Left colon (tissue), 2 donors: Measurements from ENCODE around the gene DLGAP4. TPM values are rescaled to one million over a fixed set of nuclear protein-coding genes. Genes with fewer than 3 reads are reported as not detected.
A peak's percentile ranks its signal among the peaks of the same experiment; 100 is the strongest.

Experiments
- ATAC-seq: fragments of 200-7000 bp; cut with Tn5 transposase; one replicate; pipeline ENCODE4 v1.9.1; 2020; ENCODE audit warnings: mild to moderate bottlenecking, moderate library complexity
- DNase-seq, 2 donors: peaks; one replicate each; pipeline ENCODE4 v3.0.0-alpha.2; 2020
- intact Hi-C, 2 donors: fragments of 100-400 bp; cut with DNase I in 1 of 2; cut with micrococcal nuclease in 1 of 2; formaldehyde crosslinking; loops; one replicate each; pipeline versions ENCODE4 v1.11.2 to v1.14.0; 2022; cut with DNase I, micrococcal nuclease
- total RNA-seq, 2 donors: library from RNA; stranded (reverse); fragmentation: NEBNext Ultra II Directional; extraction: Animal tissue kit (Norgen Biotek cat#: 25700); gene quantifications; one replicate each; pipeline ENCODE4 v1.2.1, GENCODE V29; 2021
- donor health status: DM: no; HTN: no; CAD: no.
- donor health status: DM: yes; HTN: yes; CAD: no.

DLGAP4 gene
- total RNA-seq, 2 donors from 2014 or later: 39.2 to 47.4 TPM

DNA sequence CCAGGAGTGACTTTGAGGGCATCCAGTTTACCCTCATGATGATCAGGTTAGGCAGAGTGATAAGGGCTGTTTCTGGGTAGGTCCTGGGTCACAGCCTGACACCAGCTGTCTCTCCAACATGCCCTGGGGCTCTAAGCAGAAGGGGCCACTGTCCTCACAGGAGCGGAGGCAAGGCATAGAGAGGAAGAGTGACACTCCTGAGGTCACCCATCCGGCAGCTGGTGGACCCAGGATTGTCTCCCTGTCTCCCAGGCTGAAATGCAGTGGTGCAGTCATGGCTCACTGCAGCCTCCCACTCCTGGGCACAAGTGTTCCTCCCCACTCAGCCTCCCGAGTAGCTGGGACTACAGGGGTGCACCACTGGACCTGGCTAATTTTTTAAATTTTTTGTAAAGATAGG lies 12.0 kb downstream of the DLGAP4 start:
- ATAC-seq (no peak), DNase-seq (peak in 1 of 2 donors; percentile 15)
- intact Hi-C loops: no loop called here

DNA sequence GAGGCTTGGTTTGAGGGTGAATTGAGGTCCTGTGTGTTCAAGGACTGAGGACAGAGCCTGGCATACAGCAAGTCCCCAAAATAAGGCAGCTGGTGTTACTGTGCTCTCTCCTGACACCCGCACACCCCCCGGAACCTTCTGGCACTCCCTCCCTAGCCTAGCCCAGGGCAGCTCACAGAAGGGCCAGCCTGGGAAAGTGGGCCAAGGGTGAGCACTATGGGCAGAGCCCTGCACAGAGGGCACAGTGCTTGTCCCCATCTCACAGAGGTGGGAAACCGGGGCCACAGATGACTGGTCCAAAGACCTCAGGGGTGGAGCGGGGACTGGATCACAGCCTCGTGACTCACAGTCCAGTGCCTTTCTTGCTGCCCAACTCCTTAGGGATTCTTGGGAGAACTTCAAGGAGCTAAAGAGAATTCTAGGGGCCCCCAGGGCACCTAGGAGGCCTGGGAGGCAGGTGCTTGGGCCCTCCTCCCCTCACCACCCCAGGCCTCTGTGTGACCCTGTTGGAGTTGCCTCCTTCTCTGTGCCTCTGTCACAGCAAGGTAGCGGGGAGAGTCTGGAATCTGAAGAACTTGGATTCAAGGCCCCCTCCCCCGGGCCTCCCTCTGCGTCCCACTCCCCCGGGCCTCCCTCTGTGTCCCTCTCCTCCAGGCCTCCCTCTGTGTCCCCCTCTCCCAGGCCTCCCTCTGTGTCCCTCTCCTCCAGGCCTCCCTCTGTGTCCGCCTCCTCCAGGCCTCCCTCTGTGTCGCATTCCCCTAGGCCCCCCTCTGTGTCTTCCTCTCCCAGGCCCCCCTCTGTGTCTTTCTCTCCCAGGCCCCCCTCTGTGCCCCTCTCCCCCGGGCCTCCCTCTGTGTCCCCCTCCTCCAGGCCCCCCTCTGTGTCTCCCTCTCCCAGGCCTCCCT lies 13.5 kb downstream of the DLGAP4 start:
- DNase-seq: peak in 1 of 2 donors; percentile 16
- ATAC-seq: no peak
- intact Hi-C loops: no loop called here

DNA sequence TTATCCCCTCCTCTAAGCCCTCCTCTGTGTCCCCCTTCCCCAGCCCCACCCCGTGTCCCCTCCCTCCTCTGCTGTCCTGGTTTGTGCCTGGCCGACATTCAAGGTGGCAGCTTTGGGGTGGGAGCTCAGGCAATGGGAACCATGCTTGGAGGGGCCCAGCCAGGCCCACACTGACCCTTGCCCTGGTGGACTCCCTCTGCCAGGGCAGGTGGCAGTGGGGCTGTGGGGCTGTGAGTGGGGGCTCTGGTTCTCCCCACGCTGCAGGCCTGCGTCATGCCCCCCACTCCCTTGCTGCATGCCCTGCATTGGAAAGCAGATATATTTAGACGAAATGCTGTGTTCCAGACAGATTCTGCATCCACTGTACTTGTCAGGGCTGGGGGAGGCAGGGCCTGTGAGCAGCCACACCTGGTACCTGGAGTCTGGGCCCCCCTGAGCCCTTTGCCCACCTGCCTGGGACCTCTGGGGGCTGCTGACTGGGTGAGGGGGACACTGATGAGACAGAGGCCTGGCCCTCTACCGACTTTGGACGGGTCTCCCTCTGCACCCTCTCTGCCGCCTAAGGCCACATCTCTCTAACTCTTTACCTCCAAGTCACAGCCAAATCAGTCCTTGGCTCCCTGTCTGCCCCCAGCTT lies 14.2 kb downstream of the DLGAP4 start:
- intact Hi-C loops: no loop called here

DNA sequence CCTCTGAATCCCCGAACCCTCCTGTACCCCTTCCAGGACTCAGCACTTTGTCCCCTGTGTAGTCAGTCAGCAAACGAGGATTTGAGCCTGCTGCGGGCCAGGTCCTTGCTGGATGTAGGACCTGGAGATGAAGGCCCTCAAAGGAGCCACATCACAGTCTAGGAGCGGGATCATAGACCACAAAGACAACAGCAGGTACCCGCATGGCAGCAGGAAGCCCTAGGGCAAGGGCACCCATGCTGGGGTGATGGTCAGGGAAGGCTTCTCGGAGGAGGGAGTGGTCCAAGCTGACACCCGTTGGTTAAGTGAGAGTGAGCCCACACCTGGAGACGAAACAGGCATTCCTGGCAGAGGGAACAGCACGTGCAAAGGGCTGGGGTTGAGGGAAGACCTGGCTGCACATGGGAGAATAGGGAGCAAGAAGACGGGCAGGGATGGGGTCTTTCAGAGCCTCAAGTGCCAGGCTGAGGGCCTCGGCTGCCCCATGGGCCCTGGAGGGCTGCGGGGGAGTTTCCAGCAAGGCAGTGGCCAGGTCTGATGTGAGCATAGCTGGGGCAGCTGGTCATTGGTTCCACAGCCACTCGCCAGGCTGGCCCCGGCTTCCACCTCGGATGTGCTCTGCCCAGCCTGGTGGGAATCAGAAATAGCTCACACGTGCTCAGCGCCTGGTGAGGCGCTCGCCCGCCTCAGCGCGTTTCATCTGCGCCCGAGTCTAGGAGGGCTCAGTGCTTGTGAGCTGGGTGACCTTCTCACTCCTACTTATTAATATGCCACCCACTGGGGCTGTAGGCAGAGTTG lies 15.0 kb downstream of the DLGAP4 start:
- intact Hi-C loops: no loop called here
- peak in 1 of 2 donors; percentile 14 for DNase-seq
- ATAC-seq: no peak

More for the DNA sequence above, 14.2 kb downstream of the DLGAP4 start:
- no peak for ATAC-seq
- peak in 1 of 2 donors; percentile 10 for DNase-seq

DNA sequence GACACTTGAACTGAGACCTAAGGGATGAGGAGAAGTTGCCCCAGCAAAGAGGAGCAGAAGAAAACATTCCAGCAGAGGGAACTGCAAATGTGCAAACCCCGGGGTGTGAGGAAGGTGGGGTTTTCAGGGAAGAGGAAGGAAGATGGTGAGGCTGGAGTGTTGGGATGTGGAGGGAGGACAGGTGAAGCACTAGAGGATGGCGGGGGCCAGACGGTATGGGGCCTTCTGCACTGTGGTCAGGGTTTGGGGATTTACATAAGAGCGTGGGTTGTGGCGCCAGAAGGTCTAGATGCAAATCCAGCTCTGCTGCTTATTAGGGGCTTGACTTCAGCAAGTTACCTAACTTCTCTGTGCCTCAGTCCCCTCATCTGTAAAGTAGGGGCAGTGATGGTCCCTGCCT lies 16.0 kb downstream of the DLGAP4 start:
- DNase-seq (no peak), ATAC-seq (no peak)
- intact Hi-C loops: no loop called here

DNA sequence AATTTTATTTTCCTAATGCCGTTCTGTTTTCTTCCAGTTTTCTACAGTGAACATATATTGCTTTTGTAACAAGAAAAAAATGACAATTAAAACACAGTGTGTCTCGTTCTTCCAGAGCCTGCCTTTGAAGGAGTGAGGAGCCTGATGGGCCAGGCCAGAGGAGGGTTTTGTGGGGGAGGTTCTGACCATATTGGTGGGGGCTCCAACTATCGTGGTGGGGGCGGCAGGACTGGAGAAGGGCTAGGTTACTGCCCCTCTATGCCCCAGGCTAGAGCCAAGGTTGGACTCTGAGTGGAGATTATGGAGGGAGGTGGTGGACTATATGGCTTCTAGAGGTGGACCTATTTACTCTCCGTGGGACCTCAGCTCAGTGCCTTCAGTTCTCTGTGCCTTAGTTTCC lies 24.0 kb downstream of the DLGAP4 start:
- DNase-seq (no peak), ATAC-seq (no peak)
- intact Hi-C loops: no loop called here

GRCh38 chr20:36331209-36331608 lies 25.1 kb downstream of the DLGAP4 start:
- DNase-seq: no peak
- no peak for ATAC-seq
- intact Hi-C loops: no loop called here

DNA sequence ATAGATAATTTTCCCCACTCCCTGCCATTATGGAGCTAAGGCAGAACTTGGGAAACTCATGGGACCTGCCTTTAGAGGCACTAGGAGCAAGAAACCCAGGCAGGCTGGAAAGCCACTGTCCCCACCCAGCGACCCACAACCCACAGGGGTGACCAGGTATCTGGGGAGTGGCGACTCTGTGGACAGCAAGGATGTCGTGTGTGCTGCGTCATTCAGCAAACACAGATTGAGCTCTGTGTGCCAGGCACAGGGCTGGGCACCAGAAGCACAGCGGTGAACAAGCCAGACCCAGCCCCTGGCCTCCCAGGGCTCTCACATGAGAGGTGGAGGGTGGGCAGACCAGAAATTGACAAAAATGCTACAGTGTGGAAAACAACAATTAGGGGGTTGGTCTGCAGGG lies 27.7 kb downstream of the DLGAP4 start:
- no peak for ATAC-seq
- intact Hi-C loops: no loop called here
- DNase-seq: no peak

- intact Hi-C loops: no loop called here
- no peak for DNase-seq
- ATAC-seq: no peak
These were observed 28.4 kb downstream of the DLGAP4 start for GRCh38 chr20:36334281-36335205.

- DNase-seq (no peak), ATAC-seq (no peak)
- intact Hi-C loops: no loop called here
These were observed 29.2 kb downstream of the DLGAP4 start for GRCh38 chr20:36335206-36335870.

DNA sequence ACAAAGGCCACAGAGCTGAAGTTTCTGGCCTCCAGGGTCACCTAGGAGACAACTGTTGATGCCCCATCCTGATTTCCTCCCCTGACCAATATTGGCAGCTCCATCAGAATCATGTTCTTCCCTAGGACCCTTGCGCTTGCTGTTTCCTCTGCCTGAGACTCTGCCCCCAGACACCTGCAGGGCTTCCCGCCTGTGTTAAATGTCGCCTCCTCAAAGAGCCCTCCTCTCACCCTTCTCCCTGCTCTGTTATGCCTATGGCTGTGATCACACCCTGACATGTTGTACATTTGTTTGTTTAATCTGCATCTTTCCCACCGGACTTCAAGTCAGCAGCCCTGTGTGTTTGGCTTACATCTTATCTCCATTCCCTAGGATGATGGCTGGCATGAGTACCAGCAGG lies 30.1 kb downstream of the DLGAP4 start:
- DNase-seq (no peak), ATAC-seq (no peak)
- intact Hi-C loops: no loop called here

GRCh38 chr20:36336954-36337704 lies 31.0 kb downstream of the DLGAP4 start:
- DNase-seq (no peak), ATAC-seq (no peak)
- intact Hi-C loops: no loop called here

DNA sequence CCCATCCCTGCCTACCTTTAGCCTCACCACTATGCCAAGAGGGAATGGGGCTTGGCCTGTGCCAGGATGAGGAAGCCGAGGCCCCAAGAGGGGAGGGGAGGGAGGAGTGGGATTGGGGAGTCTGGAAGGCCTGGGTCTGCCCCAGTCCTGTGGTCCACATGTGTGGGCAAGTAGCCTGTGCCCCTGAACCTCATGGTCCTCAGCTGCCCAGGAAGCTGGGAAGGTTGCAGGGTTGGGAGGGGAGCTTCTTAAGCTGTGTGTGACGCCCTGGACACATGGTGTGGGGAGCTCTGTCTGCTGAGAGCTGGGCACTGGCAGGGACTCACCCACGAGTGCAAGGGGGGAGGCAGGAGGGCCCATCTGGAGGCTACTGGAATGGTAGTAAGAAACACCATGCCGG lies 31.7 kb downstream of the DLGAP4 start:
- DNase-seq (no peak), ATAC-seq (no peak)
- intact Hi-C loops: no loop called here

DNA sequence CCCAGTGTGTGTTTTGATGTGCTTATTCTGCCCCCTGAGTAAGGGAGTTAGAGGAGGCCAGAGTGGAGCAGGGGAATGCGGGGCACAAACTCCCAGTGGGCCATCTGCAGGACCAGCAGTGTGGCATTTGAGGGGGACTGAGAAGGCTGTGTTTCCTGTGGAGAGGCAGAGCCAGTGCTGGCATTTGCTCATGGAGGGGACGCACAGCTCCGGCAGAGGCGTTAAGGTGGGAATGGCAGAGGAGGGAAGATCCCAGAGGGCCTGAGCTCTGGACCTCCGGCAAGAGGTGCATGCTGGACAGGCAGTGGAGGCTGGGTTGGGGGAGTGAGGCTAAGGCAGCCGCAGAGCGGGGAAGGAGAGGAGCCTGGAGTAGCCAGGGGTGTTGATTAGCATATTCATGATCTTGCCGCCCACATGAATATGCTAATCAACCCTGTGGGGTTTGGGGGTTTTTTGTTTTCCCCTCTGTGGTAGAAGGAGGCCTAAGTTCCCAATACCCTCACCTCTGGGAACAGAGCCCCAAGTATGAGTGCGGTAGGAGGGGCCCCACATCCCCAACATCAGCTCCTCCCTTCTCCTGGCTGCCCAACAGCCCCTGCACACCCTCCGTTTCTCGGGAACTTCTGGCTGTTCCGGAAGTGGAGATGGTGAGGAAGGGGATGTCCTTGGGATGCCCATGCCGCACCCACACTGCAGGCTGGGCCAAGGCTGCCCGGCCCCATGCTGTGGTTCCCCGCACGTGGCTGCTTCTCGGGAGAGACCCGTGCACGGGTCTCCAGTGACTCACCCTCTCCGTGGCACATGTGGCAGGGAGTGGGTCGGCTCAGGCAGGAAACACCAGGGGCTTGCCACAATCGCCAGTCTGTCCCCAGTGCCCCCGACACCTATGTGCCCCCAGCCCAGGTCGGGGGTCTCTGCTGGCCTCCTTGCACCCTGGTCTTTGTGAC lies 33.8 kb downstream of the DLGAP4 start:
- ATAC-seq: no peak
- DNase-seq: no peak
- intact Hi-C loops: no loop called here

DNA sequence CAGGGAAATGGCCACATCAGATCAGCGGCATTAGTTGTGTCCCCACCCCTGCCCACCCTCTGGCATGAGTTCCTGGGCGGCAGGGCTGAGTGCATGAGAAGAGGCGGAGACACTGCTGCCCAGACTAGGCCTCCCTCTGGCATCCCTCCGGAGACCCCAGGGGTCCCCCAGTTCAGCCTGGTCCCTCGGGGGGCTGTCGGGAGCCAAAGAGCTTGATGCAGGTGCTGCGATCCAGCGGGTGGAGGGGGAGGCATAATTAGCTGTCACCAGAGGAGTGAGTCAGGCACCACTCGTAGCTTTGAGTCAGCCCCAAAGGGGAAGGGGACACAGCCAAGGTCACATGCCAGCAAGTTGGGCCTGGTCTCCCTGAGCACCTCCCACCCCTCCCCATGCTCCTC lies 34.5 kb downstream of the DLGAP4 start:
- ATAC-seq: no peak
- intact Hi-C loops: no loop called here
- no peak for DNase-seq

GRCh38 chr20:36341331-36342020 lies 35.3 kb downstream of the DLGAP4 start:
- no peak for DNase-seq

More at GRCh38 chr20:36341331-36342020, 35.3 kb downstream of the DLGAP4 start:
- intact Hi-C loops: no loop called here
- ATAC-seq: no peak
